SK-N-DZ (cell line): ENCODE results near the gene PAX9.
"Not testable (repeated sequence)": the region's sequence is repeated elsewhere in the genome, so short reads cannot be mapped to it uniquely, and the experiment has no call there.

Source experiments
- DNase-seq: peaks from one replicate; pipeline ENCODE4 v3.0.0-alpha.2; 2015; ENCODE audit warnings: low spot score

PAX9 gene

DNA sequence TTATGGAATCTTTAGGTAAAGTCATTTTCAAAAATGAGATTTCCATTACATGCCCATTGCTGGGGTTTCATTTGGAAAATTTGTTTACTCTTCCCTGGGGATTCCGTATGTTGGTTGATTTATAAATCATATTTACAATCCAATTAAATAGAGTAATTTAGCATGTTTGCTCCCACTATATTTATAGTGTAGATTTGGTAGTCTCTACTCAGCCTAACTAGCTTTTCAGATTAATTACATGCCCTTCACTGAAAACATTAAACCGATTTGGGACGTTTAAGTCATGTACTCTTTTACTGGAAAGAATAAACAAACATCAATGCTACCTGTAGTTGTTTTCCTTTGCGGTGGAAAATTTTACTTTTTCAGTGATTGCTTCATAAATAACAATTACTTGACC, 10.4 kb downstream of the PAX9 start:
- DNase-seq: no peak

DNA sequence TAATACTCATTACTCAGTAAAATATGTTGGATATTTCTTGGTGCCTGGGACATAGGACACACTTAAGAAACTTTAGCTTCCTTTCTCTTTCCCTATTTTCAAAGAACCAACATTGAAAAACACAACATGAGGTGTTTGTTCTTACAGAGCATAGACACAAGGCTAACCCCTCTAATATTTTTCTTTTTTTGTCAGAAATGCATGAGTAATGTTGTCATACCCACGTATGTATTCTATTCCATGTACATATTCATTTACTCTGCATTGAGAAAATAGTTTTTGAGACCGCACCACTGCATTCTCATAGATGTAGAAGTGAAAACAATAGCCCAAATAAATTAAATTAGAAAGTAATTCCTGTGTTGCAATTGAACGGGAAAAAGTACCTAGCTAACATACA, 13.0 kb downstream of the PAX9 start:
- no peak for DNase-seq

DNA sequence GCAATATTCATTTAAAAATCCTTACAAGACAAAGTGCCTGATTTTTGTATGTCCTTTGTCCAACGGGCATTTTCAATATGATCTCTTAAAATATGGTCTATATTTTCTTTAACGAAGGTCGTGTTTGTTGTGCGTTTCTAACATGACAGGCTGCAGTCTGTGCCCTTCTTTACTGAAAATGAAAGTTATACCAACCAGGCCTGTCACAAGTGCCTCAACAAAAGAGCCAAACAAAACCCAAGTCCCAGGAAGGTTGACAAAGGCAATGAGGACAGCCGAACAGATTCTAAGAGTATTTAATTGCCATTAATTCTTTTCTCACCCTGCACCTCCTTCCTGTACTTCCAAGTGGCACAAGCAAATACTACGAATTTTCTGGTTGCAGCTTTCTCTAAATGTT, 13.9 kb downstream of the PAX9 start:
- DNase-seq: no peak

DNA sequence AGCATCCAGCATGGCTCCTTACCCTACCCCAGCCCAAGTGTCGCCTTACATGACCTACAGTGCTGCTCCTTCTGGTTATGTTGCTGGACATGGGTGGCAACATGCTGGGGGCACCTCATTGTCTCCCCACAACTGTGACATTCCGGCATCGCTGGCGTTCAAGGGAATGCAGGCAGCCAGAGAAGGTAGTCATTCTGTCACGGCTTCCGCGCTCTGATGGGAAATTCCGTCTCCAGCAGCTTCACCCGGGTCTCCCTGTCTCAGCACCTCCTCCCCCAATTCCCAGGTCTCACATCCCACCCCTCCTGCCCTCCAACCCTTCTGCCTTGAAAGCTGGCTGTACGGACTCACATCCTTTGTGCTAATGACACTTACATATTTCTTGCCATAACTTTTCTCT, 14.6 kb downstream of the PAX9 start:
- DNase-seq: no peak

DNA sequence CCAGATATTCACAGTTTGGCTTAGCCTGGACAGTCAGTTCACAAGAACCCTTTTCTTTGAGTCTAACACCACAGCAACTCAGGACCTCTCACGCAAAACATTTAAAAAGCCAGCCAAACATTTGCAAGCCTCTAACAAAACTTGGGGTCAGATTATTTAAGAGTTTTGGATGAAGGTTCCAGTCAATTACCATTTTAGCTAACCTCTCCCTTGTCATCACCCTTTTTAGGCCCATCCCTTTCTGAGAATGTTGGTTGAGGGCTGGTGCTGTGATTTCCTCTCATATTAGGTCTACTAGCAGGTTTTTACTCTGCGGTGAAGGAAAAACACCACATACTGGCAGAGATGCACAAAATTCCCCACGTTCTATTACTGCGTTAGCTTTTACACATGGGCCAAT, 20.7 kb downstream of the PAX9 start:
- no peak for DNase-seq

DNA sequence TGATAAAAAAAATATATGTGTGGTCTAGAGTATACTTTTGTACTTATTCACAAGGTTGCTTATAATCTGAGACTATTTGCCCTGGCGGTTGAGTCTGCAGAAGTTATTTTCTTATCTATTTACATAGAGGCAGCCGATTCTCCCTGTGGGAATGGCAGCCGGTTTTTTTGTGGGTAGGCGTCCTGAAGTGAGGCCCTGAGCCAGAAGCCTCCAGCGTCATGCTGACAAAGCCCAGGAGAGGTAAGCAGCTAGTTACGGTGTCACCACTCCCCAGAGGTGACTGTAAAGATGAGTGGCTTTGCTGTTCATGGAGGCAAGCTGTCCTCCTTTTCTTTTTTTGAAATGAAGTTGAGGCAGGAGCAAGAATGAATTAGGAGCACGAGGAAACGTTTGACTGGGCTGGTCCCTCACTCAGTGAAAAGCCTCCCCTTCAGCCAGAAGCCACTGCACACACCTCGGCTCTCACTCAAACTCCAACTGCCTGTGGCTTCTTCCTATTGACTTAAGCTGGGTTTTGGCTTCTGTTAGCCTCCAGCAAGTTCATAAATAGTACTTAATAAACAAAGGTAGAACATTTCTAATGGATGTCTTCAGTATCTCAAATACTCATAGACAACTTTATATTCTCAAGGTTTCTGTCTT, 21.5 kb downstream of the PAX9 start:
- no peak for DNase-seq

DNA sequence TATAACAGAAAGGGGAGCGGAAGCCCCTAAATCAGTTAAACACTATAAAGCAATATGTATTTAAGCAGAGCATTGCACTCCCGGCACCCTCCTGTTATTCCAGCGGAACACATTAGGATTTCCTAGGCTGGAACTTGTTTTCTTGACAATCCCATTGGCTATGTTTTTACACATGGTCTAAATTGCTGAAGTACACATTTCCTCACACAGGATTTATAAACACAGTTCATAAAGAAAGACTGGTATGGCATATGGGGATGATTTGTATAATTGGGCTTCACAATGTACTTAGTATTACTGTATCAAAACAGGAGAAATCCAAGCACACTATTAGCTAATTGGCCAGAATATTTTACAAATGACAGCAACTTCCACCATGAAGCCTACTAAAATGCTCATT, 23.3 kb downstream of the PAX9 start:
- no peak for DNase-seq

DNA sequence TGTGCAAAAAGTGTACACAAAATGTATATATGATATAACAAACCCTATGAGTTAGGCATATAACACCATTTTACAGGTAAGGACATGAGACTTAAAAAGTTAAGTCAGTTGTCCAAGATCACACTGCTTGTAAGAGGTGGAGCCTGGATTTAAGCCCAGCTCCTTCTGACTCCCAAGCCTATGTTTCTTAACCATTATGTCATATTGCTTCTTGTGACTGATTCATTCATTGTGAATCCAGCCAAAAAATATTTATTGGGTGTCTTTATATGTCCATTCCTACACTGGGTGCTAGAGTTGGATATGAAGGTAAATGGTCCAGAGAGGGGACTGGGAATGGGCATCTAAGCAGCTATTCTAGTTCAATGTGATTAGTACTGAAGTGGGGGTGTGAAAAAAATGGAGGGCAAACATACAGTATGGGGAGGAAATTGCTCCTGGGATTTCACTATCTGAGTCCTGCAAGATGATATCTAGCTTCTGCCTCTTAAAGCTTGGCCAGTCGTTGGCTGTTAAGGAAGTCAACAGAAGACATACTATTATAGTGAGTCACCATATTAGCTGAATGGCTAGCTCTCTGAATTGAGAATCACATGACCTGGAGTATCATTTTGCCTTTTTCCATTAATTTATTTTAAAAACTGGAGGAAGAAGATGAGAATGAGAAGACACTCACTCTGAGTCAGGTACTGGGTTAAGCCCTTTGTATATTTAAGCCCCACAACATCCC, 28.8 kb downstream of the PAX9 start:
- no peak for DNase-seq

DNA sequence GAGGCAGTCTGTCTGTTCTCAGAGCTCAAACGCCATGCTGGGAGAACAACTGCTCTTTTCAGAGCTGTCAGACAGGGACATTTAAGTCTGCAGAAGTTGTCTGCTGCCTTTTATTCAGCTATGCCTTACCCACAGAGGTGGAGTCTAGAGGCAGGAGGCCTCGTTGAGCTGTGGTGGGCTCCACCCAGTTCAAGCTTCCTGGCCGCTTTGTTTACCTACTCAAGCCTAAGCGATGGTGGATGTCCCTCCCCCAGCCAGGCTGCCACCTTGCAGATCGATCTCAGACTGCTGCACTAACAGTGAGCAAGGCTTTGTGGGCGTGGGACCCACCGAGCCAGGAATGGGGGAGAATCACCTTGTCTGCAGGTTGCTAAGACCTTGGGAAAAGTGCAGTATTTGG, 37.8 kb downstream of the PAX9 start:
- DNase-seq: not testable (repeated sequence)

DNA sequence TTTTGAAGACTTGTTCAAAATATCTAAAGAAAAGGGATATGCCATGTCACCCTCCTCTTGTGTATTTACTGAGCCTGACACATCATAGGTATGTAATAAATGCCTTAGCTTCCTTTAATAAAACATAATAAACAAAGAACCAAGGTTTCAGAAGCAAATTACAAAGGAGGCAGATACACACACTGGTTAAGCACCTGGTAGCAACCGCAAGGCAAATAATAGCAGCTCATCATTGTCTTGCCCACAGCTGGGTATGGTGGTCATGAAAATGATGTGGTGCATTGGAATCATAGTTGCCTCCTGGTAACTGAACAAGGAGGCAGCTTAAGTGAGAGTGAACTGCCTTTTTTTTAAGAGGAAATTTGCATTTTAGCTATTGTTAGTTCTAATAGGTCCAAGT, 39.0 kb downstream of the PAX9 start:
- no peak for DNase-seq

DNA sequence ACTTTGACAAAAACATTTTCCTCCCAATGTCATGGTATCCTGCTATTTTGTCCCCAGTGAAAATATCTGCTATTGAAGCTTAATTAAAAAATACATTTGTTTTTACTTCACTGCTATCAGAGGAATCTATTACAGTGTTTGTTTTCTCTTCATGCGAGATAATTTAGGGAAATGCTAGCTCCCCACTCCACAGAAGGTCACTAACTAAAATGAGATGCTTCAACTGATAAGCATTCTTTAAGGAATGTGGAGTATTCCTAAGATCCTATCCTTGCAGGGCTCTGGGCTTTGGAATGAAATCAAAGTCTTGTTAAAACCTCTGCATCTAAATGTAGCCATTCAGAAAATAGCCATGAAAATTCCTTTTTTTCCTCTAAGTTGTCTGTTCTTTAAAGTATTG, 39.5 kb downstream of the PAX9 start:
- DNase-seq: no peak

DNA sequence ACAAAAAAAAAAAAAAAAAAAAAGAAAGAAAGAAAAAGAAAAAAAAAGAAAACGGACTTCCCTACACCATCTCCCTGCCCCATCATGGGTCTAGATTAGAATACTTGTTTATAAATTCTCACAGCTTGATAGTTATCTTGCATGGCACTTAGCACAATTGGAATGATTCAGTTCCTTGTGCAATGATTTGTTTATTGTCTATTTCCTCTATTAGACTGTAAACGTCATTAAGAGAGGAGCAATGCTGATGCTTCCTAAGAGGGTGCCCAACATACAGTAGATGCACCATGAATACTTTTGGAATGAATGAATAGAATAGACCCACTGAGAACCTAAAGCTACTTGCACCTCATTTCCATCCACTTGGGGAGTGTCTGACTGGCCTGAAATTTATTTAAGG, 40.8 kb downstream of the PAX9 start:
- DNase-seq: no peak

DNA sequence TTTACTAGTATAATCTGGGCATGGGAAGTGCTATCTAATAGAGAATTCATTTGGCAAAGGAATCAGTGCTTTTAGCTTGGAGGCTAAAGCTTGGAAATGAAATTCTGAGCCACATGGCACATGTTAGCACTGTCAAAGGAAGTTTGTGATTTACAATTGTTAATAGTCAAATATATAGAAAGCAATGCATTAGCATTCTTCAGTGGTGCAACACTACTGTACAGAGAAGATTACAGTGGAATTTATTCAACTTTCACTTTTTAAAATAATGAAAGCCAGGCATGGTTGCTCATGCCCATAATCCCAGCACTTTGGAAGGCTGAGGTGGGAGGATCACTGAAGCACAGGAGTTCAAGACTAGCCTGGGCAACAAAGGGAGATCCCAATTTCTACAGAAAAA, 45.9 kb downstream of the PAX9 start:
- DNase-seq: no peak

DNA sequence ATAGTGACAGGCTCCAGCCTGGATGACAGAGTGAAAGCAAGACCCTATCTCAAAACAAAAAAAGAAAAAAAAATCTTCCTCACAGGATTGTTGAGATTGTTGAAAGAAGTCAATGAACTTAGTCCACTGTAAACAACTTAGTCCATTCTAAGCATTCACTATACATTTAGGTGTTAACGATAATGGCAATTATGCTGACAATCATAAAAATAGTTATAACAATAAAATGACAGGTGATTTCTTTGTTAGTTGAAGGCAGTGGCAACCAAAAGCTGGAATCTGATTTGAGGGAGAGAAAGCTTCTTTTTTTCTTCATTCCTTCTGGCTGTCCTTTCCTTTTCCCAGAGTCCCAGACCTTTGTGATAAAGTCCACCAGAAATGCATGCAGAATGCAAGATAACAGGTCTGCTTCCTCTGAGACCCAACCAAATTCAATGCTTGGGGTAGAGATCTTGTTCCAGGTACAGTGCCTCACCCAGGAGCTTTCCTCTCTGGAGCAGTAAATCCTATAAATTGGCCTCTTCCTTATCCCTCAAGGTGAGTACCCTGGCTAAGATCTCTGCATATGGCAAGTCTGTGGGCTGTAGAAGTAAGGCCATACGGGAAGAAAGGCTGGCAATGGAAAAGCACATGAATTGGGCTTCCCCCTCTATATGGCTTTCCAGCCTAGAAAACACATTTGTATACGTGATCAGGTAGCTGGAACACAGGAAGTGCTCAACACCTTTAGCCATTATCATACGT, 52.5 kb downstream of the PAX9 start:
- no peak for DNase-seq

DNA sequence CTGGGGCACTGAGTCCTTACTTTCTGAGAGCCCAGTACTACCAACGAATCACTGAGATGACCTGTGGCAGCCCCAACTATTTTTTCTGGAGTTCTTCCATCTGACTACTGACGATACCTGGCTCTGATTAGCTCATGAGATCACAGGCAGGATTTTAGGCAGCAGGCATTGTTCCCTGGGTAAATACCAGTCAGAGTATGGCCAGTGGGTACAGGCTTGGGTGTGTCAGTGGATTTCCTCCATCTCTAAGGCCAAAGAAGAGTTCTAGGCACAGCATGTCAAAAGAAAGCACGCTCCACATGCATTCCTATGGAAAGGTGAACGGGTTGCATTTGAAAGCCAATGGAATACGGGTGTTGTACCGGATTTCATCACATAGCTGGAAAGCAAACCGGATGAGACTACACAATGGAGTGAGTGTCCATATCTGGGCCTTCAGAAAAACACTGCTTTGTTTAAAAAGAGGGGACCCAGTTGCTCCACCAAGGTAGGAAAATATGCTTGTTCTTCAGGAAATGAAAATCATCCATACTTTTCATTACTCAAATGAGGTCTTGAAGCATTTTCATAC, 55.0 kb downstream of the PAX9 start:
- DNase-seq: no peak

DNA sequence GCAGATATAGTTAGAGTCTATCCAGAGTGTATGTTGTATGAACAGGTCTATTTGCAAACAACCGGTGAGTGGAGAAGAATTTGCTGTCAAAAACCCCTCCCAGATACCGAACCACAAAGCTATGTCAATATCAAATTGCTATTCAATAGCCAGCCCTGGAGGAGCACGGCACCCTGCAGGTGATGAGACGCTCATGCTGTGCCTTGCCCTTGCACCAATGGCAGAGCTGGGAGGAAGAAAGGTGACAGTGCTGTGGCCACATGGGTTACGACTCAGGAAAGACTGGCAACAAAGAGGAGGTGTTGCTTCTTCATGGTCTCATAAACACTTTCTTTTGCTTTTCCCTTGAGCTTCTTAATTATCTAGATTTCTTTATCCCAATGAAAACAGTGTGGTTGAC, 55.7 kb downstream of the PAX9 start:
- DNase-seq: no peak

DNA sequence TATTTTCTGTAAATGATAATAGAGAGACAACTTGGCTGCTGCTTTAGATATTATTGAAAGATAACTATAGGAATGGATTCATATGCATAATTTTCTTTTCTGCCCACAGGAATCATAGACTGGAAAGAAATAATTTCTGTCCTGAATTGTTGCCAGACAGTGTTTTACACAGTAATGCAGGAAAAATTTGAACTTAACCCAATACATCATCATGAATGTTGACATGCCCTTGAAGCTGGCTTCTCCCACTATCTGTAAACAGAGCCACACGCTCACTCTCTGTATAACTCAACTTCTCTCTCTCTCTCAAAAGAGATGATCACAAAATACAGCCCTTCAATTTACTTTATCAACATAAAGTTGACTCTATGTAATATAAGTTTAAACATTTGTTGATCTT, 56.6 kb downstream of the PAX9 start:
- no peak for DNase-seq

DNA sequence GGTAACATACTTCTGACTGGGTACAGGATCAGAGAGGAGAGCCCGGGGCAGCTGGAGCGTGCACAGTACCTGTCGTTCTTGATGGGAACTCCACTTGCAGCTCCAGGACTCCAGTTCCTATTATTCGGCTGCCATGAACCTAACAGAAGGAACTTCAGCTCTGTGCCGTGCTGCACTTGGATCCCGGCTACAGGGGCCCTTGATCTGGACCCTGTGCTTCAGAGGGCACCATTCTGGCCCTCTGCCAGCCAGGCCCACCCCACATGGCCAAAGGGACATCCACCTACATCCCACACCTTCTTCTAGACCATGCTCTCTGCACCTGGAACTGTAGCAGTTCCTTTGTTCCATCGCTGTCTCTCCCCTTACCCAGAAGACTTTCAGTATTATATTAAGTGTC, 58.2 kb downstream of the PAX9 start:
- DNase-seq: no peak

DNA sequence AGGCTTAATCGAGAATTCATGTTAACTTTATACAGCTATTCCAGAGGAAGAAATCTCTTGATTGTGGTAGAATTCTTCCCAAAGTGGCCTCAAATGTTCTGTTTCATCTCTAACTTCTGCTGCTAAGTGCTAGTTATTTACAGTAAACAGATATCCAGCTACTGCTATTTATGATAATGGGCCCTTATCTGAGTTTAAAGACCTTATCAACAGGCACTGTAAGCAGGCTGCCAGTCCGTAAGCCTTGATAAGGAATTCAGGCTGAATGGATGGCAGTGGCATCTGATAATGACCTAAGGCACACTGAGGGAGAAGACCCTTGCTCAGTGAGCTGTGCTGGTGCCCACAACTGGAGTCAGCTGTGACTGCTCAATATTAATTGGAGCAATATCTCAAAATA, 59.0 kb downstream of the PAX9 start:
- DNase-seq: no peak

DNA sequence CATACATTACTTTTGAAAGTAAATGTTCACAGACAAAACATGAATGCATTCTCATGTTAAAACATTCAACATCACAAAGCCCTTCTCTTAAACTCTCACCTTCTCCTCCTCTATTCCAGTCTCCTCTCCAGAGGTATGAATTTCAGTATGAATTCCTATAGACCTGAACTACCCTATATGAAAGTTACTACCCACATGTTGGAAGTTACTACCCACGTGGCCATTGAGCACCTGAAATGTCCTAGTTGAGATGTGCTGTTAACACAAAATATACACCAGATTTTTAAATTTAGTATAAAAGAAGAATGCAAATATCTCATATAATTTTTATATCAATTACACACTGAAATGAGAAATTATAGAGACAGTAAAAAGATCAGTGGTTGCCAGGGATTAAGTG, 60.2 kb downstream of the PAX9 start:
- no peak for DNase-seq

DNA sequence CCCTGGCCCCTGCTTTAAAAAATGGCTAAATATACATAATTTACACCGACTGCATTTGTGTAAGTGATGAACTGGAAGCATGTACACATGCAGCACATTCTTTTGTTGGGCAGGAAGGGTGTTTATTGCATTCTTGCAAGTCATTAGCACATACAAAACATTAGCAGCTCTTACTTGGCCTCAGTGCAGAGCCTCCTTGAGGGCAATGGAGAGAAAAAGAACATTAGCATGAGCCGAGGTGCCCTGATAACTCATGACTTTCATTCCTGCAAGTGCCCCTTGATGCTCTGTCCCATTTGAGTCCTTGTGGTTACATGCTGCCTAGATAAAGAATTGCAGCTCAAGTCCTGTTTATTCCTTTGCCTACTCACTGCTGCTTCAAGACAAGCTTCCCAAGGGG, 61.9 kb downstream of the PAX9 start:
- no peak for DNase-seq

DNA sequence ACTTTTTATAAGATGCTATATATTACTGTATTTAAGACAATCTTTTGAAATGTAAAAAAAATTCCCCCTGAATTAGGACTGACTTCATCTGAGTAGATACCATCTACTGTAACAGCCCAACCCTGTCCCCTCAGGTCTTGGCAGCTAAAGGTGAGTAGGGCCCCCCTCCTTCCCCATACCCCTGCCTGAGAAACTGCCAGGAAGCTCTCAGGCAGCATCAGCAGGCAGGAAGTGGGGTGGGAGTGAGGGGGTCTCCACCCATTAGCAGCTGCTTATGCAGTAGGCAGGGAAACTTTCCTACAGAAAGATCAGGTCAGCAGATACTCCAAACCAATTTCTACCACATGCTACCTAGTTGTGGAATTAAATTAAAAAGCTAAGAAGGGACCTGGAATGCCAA, 62.5 kb downstream of the PAX9 start:
- no peak for DNase-seq

DNA sequence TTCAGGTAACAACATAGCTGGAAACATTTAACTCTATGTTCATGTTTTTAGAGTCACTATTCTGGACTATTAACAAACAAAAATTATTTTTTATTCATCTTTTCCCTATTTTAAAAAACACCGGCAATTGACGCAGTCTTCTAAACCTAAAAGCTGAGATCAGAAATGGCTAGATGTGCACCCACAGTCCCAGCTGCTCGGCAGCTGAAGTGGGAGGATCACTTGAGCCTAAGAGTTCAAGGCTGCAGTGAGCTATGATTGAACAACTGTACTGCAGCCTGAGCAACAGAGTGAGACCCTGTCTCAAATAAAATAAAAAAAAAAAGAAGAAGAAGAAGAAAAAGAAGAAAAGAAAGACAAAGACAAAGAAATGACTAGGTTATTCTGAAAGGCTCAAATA, 64.5 kb downstream of the PAX9 start:
- no peak for DNase-seq
